OCI-LY1 (cell line): ENCODE measurements around the gene RNH1.

Source experiments
- H2AFZ ChIP-seq: fragments of 200-600 bp; sonication (generic), shearing (Covaris generic); 2 replicates; pipeline ENCODE4 v1.6.0; 2014; ENCODE audit warnings: antibody characterized with exemption, mild to moderate bottlenecking, low read length
- H3F3A ChIP-seq: fragments of 200-600 bp; sonication (generic), shearing (Covaris generic); 2 replicates; pipeline ENCODE4 v1.6.0; 2014; ENCODE audit warnings: mild to moderate bottlenecking, antibody characterized with exemption, low read length, moderate library complexity; ENCODE audit not compliant: insufficient read depth
- H3K27ac ChIP-seq: fragments of 200-600 bp; sonication (generic); 2 replicates; pipeline ENCODE4 v1.5.1; 2014; ENCODE audit warnings: low read length, mixed run types, mild to moderate bottlenecking, low read depth; ENCODE audit not compliant: poor library complexity, severe bottlenecking
- H3K27me3 ChIP-seq: fragments of 200-600 bp; sonication (generic); 2 replicates; pipeline ENCODE4 v1.6.0; 2014; ENCODE audit warnings: antibody characterized with exemption, mild to moderate bottlenecking, low read length, moderate library complexity; ENCODE audit not compliant: insufficient read depth
- H3K36me3 ChIP-seq: fragments of 200-600 bp; sonication (generic); 2 replicates; pipeline ENCODE4 v1.6.1; 2014; ENCODE audit warnings: mild to moderate bottlenecking, antibody characterized with exemption, low read length, moderate library complexity, mixed read lengths; ENCODE audit not compliant: insufficient read depth
- H3K4me1 ChIP-seq: fragments of 200-600 bp; sonication (generic); 2 replicates; pipeline ENCODE4 v1.5.1; 2014; ENCODE audit warnings: mild to moderate bottlenecking, low read length, moderate library complexity; ENCODE audit not compliant: insufficient read depth, severe bottlenecking
- H3K4me2 ChIP-seq: fragments of 200-600 bp; sonication (generic), shearing (Covaris generic); 2 replicates; pipeline ENCODE4 v1.6.1; 2014; ENCODE audit warnings: low read length
- H3K4me3 ChIP-seq: fragments of 200-600 bp; sonication (generic); 2 replicates; pipeline ENCODE4 v1.5.1; 2014; ENCODE audit warnings: low read length, low read depth, mild to moderate bottlenecking, mixed read lengths; ENCODE audit not compliant: poor library complexity, severe bottlenecking
- H3K79me2 ChIP-seq: fragments of 200-600 bp; shearing (Covaris generic); 2 replicates; pipeline ENCODE4 v1.6.1; 2016; ENCODE audit warnings: mixed run types, low read length, mixed read lengths; ENCODE audit not compliant: insufficient read depth
- H3K9ac ChIP-seq: fragments of 200-600 bp; sonication (generic), shearing (Covaris generic); 2 replicates; pipeline ENCODE4 v1.6.1; 2014; ENCODE audit warnings: mild to moderate bottlenecking, low read length, mixed read lengths
- H3K9me2 ChIP-seq: fragments of 200-600 bp; sonication (generic), shearing (Covaris generic); 2 replicates; pipeline ENCODE4 v1.6.1; 2014; ENCODE audit warnings: low read depth, mild to moderate bottlenecking, low read length, mixed read lengths
- H3K9me3 ChIP-seq: fragments of 200-600 bp; shearing (Covaris generic); 2 replicates; pipeline ENCODE4 v1.6.1; 2014; ENCODE audit warnings: low read length, mixed read lengths
- H4K20me1 ChIP-seq: fragments of 200-600 bp; sonication (generic), shearing (Covaris generic); 2 replicates; pipeline ENCODE4 v1.6.0; 2016; ENCODE audit warnings: mild to moderate bottlenecking, low read length; ENCODE audit not compliant: insufficient read depth
- EZH2 ChIP-seq: fragments of 200-600 bp; sonication (generic), shearing (Covaris generic); IDR thresholded peaks from 2 replicates; pipeline ENCODE4 v1.8.0; 2017; ENCODE audit warnings: borderline replicate concordance, mixed run types, mild to moderate bottlenecking, antibody characterized with exemption, low read length, moderate library complexity, mixed read lengths
- TF ChIP-seq, protein P1 (sequence below): fragments of 200-600 bp; sonication (generic), shearing (Covaris generic); IDR thresholded peaks from 2 replicates; pipeline ENCODE4 v1.5.1; 2017; ENCODE audit warnings: mild to moderate bottlenecking, antibody characterized with exemption, low read length, moderate library complexity, mixed read lengths

The RNH1 gene

DNA sequence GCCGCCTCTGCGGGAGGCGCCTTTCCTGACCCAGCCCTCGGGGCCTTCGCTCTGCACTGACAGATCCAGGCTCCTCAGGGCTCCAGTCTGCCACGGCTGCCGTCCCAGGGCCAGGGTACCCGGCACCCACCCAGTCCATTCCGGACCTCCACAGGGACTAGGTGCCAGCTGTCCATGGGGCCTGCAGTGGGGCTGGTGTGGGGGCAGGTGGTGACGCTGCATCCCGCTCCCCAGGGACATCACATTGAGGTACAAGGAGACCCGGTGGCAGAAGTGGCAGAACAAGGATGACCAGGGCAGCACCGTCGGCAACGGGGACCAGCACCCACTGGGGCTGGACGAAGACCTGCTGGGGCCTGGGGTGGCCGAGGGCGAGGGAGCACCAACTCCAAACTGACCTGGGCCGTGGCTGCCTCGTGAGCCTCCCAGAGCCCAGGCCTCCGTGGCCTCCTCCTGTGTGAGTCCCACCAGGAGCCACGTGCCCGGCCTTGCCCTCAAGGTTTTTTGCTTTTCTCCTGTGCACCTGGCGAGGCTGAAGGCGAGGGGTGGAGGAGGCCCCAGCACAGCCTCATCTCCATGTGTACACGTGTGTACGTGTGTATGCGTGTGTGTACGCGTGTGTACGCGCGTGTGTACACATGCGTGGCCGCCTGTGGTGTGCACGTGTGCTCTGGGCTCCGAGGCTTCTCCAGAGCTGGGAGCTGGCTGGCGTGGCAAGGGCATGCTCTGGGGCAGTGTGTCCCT lies 16.7 kb downstream of the RNH1 start:
- Histone ChIP-seq H3F3A (no peaks in the 10 kb centered on the region), H4K20me1 (no peaks in the 10 kb centered on the region), H3K9me2 (no peaks in the 10 kb centered on the region), H3K4me1 (peaks cover 10% of the 10 kb centered on the region), H3K27me3 (no peaks in the 10 kb centered on the region), H2AFZ (no peak overlapping the region), H3K9me3 (no peaks in the 10 kb centered on the region), H3K79me2 (no peaks in the 10 kb centered on the region), H3K4me2 (no peak overlapping the region), H3K36me3 (peaks cover 22% of the 10 kb centered on the region), H3K27ac (no peak overlapping the region), H3K4me3 (no peak overlapping the region), H3K9ac (no peak overlapping the region)
- TF ChIP-seq, protein P1, sequence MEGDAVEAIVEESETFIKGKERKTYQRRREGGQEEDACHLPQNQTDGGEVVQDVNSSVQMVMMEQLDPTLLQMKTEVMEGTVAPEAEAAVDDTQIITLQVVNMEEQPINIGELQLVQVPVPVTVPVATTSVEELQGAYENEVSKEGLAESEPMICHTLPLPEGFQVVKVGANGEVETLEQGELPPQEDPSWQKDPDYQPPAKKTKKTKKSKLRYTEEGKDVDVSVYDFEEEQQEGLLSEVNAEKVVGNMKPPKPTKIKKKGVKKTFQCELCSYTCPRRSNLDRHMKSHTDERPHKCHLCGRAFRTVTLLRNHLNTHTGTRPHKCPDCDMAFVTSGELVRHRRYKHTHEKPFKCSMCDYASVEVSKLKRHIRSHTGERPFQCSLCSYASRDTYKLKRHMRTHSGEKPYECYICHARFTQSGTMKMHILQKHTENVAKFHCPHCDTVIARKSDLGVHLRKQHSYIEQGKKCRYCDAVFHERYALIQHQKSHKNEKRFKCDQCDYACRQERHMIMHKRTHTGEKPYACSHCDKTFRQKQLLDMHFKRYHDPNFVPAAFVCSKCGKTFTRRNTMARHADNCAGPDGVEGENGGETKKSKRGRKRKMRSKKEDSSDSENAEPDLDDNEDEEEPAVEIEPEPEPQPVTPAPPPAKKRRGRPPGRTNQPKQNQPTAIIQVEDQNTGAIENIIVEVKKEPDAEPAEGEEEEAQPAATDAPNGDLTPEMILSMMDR, result no peak
- TF ChIP-seq EZH2, result no peak

DNA sequence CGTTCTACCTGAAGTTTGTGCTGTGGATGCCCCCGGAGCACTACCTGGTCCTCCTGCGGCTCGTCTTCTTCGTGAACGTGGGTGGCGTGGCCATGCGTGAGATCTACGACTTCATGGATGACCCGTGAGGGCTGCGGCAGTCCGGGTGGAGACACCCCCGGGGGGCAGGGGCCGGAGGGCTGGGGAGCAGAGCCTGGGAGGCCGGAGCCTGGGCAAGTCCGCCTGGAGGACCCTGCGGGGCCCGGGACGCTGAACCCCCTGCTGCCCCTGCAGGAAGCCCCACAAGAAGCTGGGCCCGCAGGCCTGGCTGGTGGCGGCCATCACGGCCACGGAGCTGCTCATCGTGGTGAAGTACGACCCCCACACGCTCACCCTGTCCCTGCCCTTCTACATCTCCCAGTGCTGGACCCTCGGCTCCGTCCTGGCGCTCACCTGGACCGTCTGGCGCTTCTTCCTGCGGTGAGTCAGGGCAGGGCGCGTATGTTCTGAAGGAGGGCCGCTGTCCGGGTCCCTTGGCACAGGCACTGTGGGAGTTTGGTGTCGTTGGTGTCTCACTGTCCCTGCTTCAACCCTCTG lies 17.3 kb downstream of the RNH1 start:
- Histone ChIP-seq H3K4me1 (peaks cover 10% of the 10 kb centered on the region), H3K27me3 (no peaks in the 10 kb centered on the region), H3K4me2 (no peak overlapping the region), H3K9me2 (no peaks in the 10 kb centered on the region), H3K36me3 (peaks cover 17% of the 10 kb centered on the region), H2AFZ (no peak overlapping the region), H4K20me1 (no peaks in the 10 kb centered on the region), H3K27ac (no peak overlapping the region), H3F3A (no peaks in the 10 kb centered on the region), H3K9ac (no peak overlapping the region), H3K4me3 (no peak overlapping the region), H3K79me2 (no peaks in the 10 kb centered on the region), H3K9me3 (no peaks in the 10 kb centered on the region)
- no peak for TF ChIP-seq EZH2
- TF ChIP-seq, protein P1, result no peak

DNA sequence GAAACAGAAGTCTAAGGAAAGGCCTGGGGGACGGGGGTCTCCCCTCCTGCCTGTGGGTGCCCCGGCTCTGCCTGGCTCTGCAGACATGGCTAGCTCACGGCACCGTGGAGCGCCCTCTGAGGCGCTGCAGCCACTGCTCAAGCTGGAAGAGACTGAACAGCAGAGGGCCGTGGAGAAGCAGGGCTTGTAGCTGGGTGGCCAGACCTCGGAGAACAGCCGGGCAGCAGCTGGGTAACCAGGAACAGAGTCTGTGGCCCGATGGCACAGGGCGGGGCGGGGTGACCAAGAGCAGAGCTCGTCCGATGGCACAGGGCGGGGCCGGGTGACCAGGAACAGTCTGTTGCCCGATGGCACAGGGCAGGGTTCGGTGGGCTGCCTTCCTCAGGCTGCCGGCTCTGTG lies 18.1 kb downstream of the RNH1 start:
- no peaks in the 10 kb centered on the region for H3K27me3 ChIP-seq
- H3F3A ChIP-seq, result no peaks in the 10 kb centered on the region
- peaks cover 10% of the 10 kb centered on the region for H3K36me3 ChIP-seq
- peaks cover 10% of the 10 kb centered on the region for H3K4me1 ChIP-seq
- no peak overlapping the region for H3K4me2 ChIP-seq
- H3K9me3 ChIP-seq, result no peaks in the 10 kb centered on the region
- no peak overlapping the region for H3K9ac ChIP-seq
- no peak overlapping the region for H2AFZ ChIP-seq
- no peak overlapping the region for H3K4me3 ChIP-seq
- no peaks in the 10 kb centered on the region for H4K20me1 ChIP-seq
- H3K27ac ChIP-seq, result no peak overlapping the region
- no peak for TF ChIP-seq EZH2
- TF ChIP-seq, protein P1, result no peak
- no peaks in the 10 kb centered on the region for H3K79me2 ChIP-seq
- H3K9me2 ChIP-seq, result no peaks in the 10 kb centered on the region
